Measurements from ENCODE around the gene BTNL9.
"Not testable (repeated sequence)": the region's sequence is repeated elsewhere in the genome, so short reads cannot be mapped to it uniquely, and the experiment has no call there.

BTNL9 gene

GRCh38 chr5:181062631-181063030 is 22.6 kb downstream of the BTNL9 start:
- no peak for DNase-seq (ENCODE audit: low spot score)

DNA sequence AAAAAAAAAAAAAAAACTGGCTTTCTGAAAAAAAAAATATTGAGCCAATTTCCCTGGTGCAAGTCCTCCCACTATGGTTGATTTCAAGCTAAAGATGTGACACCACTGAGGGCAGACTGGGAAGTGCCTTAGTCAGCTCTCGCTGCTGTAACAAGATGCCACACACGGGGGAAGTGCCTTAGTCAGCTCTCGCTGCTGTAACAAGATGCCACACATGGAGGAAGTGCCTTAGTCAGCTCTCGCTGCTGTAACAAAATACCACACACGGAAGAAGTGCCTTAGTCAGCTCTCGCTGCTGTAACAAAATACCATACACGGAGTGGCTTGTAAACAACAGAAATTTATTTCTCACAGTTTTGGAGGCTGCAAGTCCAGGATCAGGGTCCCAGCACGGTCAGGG is 23.4 kb downstream of the BTNL9 start:
- DNase-seq (ENCODE audit: low spot score), result no peak

GRCh38 chr5:181064987-181065386 is 24.9 kb downstream of the BTNL9 start:
- no peak for DNase-seq (ENCODE audit: low spot score)

DNA sequence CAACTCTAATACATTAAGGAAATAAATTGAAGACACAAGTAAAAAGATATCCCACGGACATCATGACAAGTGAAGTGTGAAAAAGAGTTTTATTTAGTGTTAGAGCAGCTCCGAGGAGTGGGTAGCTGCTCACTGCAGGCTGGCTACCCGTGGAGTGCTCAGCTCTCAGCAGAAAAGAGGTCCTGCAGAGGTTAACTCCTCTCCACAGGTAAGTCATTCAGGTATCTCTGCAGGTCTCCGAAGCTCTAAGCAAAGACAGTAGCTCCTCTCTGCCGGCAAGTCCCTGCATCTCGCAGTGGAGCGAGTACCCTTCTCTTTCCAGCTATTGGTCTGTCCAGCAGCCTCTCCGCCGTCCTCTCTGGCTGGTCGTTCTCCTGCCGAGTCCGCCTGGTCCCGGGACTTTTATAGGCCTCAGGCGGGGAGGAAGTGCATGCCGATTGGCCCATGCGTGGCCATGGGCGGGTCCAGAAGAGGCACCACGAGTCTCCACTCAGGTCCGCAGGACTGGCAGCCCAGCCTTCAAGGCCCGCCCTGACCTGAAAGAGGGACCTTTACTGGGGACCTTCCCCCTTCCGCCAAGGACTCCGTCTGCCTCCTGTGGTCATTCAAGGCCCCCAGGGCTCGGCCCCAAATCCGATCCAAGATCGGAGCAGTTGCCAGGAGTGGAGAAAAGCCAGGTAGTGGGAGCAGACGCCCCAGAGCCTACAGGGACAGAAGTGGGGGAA is 29.9 kb downstream of the BTNL9 start:
- peak; percentile 20 for DNase-seq (ENCODE audit: low spot score)

GRCh38 chr5:181070523-181070922 is 30.5 kb downstream of the BTNL9 start:
- DNase-seq (ENCODE audit: low spot score), result no peak

DNA sequence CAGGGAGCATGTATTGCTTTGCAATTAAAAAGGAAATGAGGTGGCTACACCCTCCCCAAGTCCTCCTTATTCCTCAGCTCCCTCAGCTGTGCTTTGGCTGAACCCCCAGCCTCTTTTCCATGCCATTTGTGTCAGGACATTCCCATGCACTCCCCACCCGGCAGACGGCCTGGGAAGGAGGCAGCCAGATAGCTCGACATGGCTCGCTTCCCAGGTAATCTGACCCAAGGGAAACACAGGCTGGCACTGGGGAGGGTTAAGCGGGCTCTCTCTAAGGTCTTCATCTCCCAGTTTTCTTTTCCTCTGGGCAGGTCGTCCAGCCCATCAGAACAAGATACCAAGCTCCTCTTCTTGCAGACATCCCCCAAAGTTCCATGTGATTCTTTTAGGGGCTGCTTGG is 31.2 kb downstream of the BTNL9 start:
- DNase-seq (ENCODE audit: low spot score), result no peak

- DNase-seq (ENCODE audit: low spot score), result no peak
These were observed 36.9 kb downstream of the BTNL9 start for GRCh38 chr5:181076920-181077319.

- no peak for DNase-seq (ENCODE audit: low spot score)
These were observed 41.9 kb downstream of the BTNL9 start for GRCh38 chr5:181081989-181082388.

GRCh38 chr5:181084621-181085195 is 44.6 kb downstream of the BTNL9 start:
- no peak for DNase-seq (ENCODE audit: low spot score)

DNA sequence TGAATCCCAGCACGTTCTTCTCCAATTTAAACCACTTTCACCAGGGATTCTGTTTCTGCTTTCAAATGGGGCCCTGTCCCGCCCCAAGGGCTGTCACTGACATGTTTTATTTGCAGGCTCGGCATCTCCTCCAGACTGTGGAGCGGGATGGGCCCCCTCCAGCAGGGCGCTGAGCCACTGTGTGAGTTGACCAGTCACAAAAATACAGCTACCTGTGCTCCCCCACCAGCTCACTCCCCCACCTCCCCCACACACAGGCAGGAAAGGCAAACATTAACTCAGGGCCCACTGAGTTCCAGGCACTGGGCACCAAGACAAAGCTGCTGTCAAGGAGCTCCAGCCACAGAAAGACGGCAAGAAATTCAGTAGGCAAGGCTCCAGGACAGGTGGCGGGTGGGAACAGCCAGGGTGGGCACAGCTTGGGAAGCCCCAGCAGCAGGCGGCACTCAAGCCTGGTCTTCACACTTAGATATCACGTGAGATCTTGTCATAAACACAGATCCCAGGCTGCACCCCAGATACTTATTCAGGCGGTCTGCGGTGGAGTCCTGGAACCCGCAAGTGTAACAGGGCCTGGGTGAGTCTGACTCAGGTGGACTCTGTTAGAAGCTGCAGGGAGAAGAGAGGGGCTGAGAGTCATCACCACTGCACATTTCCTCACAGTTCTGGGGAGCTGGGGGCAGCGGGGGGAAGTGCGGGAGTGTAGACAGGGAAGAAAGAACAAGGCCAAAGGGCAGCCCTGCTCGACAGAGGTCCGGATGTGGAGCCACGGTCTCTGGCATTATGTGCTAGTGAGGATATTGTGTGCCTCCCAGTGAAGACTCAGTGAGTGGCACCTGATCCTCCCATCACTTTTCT is 46.2 kb downstream of the BTNL9 start:
- no peak for DNase-seq (ENCODE audit: low spot score)

DNA sequence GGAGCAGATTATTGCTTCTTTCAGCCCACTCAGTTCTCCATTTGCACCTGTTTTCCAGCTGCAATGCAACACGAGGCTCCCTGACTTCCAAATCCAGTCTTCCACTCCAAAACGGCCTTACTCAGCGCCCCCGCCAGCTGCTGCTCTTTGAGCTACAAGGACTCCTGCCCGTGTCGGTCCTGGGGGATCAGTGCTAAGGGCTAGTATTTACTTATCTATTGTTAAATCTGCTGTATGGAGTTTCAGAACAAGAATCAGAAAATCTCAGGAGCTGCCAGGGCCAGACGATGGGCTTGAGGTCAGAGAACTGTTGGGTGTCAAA is 46.8 kb downstream of the BTNL9 start:
- no peak for DNase-seq (ENCODE audit: low spot score)

GRCh38 chr5:181087309-181087708 is 47.2 kb downstream of the BTNL9 start:
- no peak for DNase-seq (ENCODE audit: low spot score)

GRCh38 chr5:181088289-181088688 is 48.2 kb downstream of the BTNL9 start:
- DNase-seq (ENCODE audit: low spot score), result no peak

DNA sequence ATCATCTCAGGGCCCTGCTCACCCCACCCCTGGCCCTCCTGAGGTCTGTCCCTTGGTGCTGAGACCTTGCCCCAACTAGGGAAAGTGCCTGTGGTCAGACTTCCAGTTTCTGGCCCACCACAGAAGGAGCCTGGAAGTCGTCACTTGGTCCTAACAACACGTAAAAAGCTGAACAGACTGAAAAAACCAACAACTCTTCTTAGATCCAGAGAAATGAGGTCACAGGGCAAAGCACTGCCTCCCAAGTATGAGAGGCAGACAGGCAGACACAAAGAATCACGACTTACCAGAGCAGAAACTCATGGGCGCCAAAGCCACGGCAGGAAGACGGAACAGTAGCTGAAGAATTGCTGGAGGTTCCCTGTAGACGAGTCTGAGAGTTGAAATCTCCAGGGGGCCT is 52.4 kb downstream of the BTNL9 start:
- DNase-seq (ENCODE audit: low spot score), result no peak

- not testable (repeated sequence) for DNase-seq (ENCODE audit: low spot score)
These were observed 55.1 kb downstream of the BTNL9 start for GRCh38 chr5:181095162-181095561.

GRCh38 chr5:181096721-181097382 is 56.8 kb downstream of the BTNL9 start:
- not testable (repeated sequence) for DNase-seq (ENCODE audit: low spot score)

GRCh38 chr5:181097383-181097753 is 57.3 kb downstream of the BTNL9 start:
- DNase-seq (ENCODE audit: low spot score), result not testable (repeated sequence)

- not testable (repeated sequence) for DNase-seq (ENCODE audit: low spot score)
These were observed 57.9 kb downstream of the BTNL9 start for GRCh38 chr5:181097759-181098491.

DNA sequence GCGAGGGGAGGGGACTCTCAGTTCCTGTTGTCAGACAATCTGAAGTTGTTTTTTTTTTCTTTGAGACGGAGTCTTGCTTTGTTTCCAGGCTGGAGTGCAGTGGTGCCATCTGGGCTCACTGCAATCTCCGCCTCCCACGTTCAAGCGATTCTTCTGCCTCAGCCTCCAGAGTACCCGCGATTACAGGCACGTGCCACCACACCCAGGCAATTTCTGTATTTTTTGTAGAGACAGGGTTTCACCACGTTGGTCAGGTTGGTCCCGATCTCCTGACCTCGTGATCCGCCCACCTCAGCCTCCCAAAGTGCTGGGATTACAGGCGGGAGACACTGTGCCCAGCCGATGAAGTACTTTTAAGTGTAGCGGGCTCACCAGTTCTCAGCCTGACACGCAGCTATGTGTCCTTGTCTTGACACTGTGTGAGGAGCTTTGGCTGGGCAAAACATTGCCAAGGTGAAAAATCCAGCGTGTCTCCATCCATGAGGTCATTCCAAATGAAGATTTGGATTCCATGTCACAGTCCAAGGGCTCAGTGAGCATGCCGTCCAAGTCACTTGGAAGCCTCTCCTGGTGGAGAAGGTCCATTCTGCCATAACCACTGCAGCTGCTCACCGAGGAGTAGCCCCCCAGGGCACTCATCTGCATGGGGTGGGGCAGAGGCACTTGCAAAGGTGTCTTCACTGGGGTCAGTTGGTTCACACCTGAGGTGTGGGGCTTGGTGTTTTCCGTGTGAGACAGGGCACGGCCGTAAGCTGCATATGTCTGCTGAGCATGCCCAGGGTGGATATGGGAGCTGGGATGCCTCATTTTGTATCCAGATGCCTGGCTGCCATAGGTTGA is 58.9 kb downstream of the BTNL9 start:
- DNase-seq (ENCODE audit: low spot score), result no peak

- DNase-seq (ENCODE audit: low spot score), result no peak
These were observed 59.6 kb downstream of the BTNL9 start for GRCh38 chr5:181099602-181100086.
